Ecto neural progenitor cell (in vitro differentiated cells): ENCODE results near the gene SLCO3A1.

Source experiments
- DNase-seq: peaks from one replicate; pipeline ENCODE4 v3.0.0-alpha.2; 2018; ENCODE audit warnings: low spot score

The SLCO3A1 gene

GRCh38 chr15:91911844-91912243, 58.3 kb downstream of the SLCO3A1 start:
- no peak for DNase-seq

GRCh38 chr15:91912336-91912735, 58.8 kb downstream of the SLCO3A1 start:
- no peak for DNase-seq

- no peak for DNase-seq
These were observed 60.1 kb downstream of the SLCO3A1 start for GRCh38 chr15:91913560-91913959.

- no peak for DNase-seq
These were observed 62.1 kb downstream of the SLCO3A1 start for GRCh38 chr15:91915576-91915975.

- no peak for DNase-seq
These were observed 62.5 kb downstream of the SLCO3A1 start for GRCh38 chr15:91916051-91916450.

GRCh38 chr15:91917686-91918360, 64.3 kb downstream of the SLCO3A1 start:
- DNase-seq = no peak

- DNase-seq = no peak
These were observed 65.6 kb downstream of the SLCO3A1 start for GRCh38 chr15:91919014-91919534.

- DNase-seq = no peak
These were observed 67.8 kb downstream of the SLCO3A1 start for GRCh38 chr15:91921188-91921842.

- DNase-seq = no peak
These were observed 68.3 kb downstream of the SLCO3A1 start for GRCh38 chr15:91921843-91922198.

- no peak for DNase-seq
These were observed 69.4 kb downstream of the SLCO3A1 start for GRCh38 chr15:91922646-91923547.

GRCh38 chr15:91924183-91924582, 70.7 kb downstream of the SLCO3A1 start:
- DNase-seq = no peak

- no peak for DNase-seq
These were observed 71.5 kb downstream of the SLCO3A1 start for GRCh38 chr15:91924837-91925495.

GRCh38 chr15:91925794-91926193, 72.3 kb downstream of the SLCO3A1 start:
- no peak for DNase-seq

GRCh38 chr15:91926908-91927270, 73.4 kb downstream of the SLCO3A1 start:
- DNase-seq = no peak

- DNase-seq = no peak
These were observed 74.1 kb downstream of the SLCO3A1 start for GRCh38 chr15:91927585-91927984.

GRCh38 chr15:91928675-91929074, 75.2 kb downstream of the SLCO3A1 start:
- no peak for DNase-seq

- no peak for DNase-seq
These were observed 76.0 kb downstream of the SLCO3A1 start for GRCh38 chr15:91929509-91929908.

- no peak for DNase-seq
These were observed 76.6 kb downstream of the SLCO3A1 start for GRCh38 chr15:91930092-91930491.

GRCh38 chr15:91936182-91936775, 82.8 kb downstream of the SLCO3A1 start:
- DNase-seq = no peak

GRCh38 chr15:91936927-91937326, 83.4 kb downstream of the SLCO3A1 start:
- DNase-seq = no peak

- no peak for DNase-seq
These were observed 84.6 kb downstream of the SLCO3A1 start for GRCh38 chr15:91938136-91938535.

- no peak for DNase-seq
These were observed 85.9 kb downstream of the SLCO3A1 start for GRCh38 chr15:91939403-91939831.
